Measurements from ENCODE around the gene MSANTD2. TPM values are rescaled to one million over a fixed set of nuclear protein-coding genes. Genes with fewer than 3 reads are reported as not detected.

Gene MSANTD2
- total and polyA plus RNA-seq, 4 donors = 1.6 to 7.7 (median 2.3) TPM

DNA sequence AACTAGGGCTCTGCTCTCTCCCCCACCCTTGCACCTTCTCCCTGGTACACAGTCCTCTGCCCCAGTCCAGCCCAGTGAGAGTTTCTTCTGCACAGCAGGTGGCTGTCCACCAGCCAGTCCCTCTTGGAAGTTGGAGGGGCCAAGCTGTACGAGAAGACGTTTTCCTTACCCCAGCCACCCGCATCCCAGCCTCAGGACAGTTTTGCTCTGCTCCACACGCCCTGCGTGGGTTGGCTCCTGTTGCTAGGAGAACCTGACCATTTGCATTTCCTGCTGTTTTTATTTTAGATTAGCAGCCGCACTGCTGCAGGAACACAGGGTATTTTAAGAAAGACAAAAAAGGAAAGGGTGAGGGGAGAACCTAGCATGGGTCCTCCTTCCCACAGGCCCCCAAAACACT lies 78.0 kb downstream of the MSANTD2 start:
- DNase-seq (ENCODE audit: low spot score) = no peak
- Histone ChIP-seq H3K9me3 (ENCODE audit: control insufficient read depth in 4 of 4, low read length in 3 of 4) (no peaks in the 10 kb centered on the region), H3K4me1 (ENCODE audit: control insufficient read depth in 4 of 4, insufficient read depth in 4 of 4, low read length in 3 of 4) (peaks cover 3 to 19% (median 11%) of the 10 kb centered on the region in 4 donors), H3K9ac (ENCODE audit: low read depth in 1 of 2, low read length in 2 of 2) (no peak overlapping the region), H3K27ac (ENCODE audit: low read depth in 1 of 2, low read length in 2 of 2) (no peak overlapping the region), H3K4me3 (ENCODE audit: low read depth in 1 of 3, low read length in 3 of 3) (no peak overlapping the region), H3K36me3 (ENCODE audit: control insufficient read depth in 4 of 4, insufficient read depth in 3 of 4, low read depth in 1 of 4, low read length in 3 of 4) (no peaks in the 10 kb centered on the region), H3K27me3 (ENCODE audit: control insufficient read depth in 4 of 4, insufficient read depth in 4 of 4, low read length in 3 of 4) (peaks cover 0 to 19% (median 3%) of the 10 kb centered on the region in 4 donors)
- TF ChIP-seq GABPA (IDR thresholded peaks at IDR 0.05 in 1 of 2, conservative IDR thresholded peaks at IDR 0.05 in 1 of 2) (no peak), EGR1 (IDR thresholded peaks at IDR 0.05; ENCODE audit: low read depth in 2 of 2) (no peak), HNF4A (conservative IDR thresholded peaks at IDR 0.05) (no peak)
- TF ChIP-seq, protein P1, sequence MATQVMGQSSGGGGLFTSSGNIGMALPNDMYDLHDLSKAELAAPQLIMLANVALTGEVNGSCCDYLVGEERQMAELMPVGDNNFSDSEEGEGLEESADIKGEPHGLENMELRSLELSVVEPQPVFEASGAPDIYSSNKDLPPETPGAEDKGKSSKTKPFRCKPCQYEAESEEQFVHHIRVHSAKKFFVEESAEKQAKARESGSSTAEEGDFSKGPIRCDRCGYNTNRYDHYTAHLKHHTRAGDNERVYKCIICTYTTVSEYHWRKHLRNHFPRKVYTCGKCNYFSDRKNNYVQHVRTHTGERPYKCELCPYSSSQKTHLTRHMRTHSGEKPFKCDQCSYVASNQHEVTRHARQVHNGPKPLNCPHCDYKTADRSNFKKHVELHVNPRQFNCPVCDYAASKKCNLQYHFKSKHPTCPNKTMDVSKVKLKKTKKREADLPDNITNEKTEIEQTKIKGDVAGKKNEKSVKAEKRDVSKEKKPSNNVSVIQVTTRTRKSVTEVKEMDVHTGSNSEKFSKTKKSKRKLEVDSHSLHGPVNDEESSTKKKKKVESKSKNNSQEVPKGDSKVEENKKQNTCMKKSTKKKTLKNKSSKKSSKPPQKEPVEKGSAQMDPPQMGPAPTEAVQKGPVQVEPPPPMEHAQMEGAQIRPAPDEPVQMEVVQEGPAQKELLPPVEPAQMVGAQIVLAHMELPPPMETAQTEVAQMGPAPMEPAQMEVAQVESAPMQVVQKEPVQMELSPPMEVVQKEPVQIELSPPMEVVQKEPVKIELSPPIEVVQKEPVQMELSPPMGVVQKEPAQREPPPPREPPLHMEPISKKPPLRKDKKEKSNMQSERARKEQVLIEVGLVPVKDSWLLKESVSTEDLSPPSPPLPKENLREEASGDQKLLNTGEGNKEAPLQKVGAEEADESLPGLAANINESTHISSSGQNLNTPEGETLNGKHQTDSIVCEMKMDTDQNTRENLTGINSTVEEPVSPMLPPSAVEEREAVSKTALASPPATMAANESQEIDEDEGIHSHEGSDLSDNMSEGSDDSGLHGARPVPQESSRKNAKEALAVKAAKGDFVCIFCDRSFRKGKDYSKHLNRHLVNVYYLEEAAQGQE (IDR thresholded peaks at IDR 0.05) = no peak
- TF ChIP-seq, protein P2, sequence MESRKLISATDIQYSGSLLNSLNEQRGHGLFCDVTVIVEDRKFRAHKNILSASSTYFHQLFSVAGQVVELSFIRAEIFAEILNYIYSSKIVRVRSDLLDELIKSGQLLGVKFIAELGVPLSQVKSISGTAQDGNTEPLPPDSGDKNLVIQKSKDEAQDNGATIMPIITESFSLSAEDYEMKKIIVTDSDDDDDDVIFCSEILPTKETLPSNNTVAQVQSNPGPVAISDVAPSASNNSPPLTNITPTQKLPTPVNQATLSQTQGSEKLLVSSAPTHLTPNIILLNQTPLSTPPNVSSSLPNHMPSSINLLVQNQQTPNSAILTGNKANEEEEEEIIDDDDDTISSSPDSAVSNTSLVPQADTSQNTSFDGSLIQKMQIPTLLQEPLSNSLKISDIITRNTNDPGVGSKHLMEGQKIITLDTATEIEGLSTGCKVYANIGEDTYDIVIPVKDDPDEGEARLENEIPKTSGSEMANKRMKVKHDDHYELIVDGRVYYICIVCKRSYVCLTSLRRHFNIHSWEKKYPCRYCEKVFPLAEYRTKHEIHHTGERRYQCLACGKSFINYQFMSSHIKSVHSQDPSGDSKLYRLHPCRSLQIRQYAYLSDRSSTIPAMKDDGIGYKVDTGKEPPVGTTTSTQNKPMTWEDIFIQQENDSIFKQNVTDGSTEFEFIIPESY (IDR thresholded peaks at IDR 0.05) = no peak
- TF ChIP-seq, protein P3, sequence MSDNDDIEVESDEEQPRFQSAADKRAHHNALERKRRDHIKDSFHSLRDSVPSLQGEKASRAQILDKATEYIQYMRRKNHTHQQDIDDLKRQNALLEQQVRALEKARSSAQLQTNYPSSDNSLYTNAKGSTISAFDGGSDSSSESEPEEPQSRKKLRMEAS (IDR thresholded peaks at IDR 0.05) = no peak
- whole genome bisulfite sequencing = 40% methylated on average over 6 of the region's 6 CpGs

DNA sequence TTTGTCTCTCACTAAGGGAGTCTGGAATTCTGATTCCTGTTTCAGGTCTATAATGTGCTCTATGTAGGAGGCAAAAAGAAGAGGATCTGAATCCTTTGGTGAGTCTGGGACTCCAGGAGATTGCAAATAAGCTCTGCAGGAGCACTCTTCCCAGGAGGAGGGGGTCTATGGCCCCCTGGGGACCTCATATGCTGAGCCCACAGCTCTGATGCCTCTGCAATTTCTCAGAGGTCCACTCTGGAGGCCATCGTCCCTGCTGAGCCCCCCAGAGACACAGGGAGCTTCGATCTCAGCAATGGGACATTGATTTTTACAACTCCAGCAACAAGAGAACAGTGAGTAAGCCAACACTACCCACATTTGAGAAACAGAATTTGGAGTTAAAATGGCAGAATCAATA lies 80.7 kb downstream of the MSANTD2 start:
- no peak for DNase-seq (ENCODE audit: low spot score)
- no peaks in the 10 kb centered on the region for H3K9me3 ChIP-seq (ENCODE audit: control insufficient read depth in 4 of 4, low read length in 3 of 4)
- H3K4me1 ChIP-seq (ENCODE audit: control insufficient read depth in 4 of 4, insufficient read depth in 4 of 4, low read length in 3 of 4) = peaks cover 0 to 11% (median 8%) of the 10 kb centered on the region in 4 donors
- no peak overlapping the region for H3K9ac ChIP-seq (ENCODE audit: low read depth in 1 of 2, low read length in 2 of 2)
- no peaks in the 10 kb centered on the region for H3K36me3 ChIP-seq (ENCODE audit: control insufficient read depth in 4 of 4, insufficient read depth in 3 of 4, low read depth in 1 of 4, low read length in 3 of 4)
- H3K27ac ChIP-seq (ENCODE audit: low read depth in 1 of 2, low read length in 2 of 2) = no peak overlapping the region
- WGBS = 41% methylated on average over 2 of the region's 2 CpGs
- no peak overlapping the region for H3K4me3 ChIP-seq (ENCODE audit: low read depth in 1 of 3, low read length in 3 of 3)
- peaks cover 0 to 16% (median 3%) of the 10 kb centered on the region in 4 donors for H3K27me3 ChIP-seq (ENCODE audit: control insufficient read depth in 4 of 4, insufficient read depth in 4 of 4, low read length in 3 of 4)
- TF ChIP-seq GABPA (IDR thresholded peaks at IDR 0.05 in 1 of 2, conservative IDR thresholded peaks at IDR 0.05 in 1 of 2) = no peak
- TF ChIP-seq, protein P4, sequence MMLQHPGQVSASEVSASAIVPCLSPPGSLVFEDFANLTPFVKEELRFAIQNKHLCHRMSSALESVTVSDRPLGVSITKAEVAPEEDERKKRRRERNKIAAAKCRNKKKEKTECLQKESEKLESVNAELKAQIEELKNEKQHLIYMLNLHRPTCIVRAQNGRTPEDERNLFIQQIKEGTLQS (IDR thresholded peaks at IDR 0.05) = no peak
- TF ChIP-seq FOXA1 (IDR thresholded peaks at IDR 0.05) = no peak
- no peak for TF ChIP-seq TAF1 (conservative IDR thresholded peaks at IDR 0.05)
- no peak for TF ChIP-seq JUND (IDR thresholded peaks at IDR 0.05)
- TF ChIP-seq, protein P5, sequence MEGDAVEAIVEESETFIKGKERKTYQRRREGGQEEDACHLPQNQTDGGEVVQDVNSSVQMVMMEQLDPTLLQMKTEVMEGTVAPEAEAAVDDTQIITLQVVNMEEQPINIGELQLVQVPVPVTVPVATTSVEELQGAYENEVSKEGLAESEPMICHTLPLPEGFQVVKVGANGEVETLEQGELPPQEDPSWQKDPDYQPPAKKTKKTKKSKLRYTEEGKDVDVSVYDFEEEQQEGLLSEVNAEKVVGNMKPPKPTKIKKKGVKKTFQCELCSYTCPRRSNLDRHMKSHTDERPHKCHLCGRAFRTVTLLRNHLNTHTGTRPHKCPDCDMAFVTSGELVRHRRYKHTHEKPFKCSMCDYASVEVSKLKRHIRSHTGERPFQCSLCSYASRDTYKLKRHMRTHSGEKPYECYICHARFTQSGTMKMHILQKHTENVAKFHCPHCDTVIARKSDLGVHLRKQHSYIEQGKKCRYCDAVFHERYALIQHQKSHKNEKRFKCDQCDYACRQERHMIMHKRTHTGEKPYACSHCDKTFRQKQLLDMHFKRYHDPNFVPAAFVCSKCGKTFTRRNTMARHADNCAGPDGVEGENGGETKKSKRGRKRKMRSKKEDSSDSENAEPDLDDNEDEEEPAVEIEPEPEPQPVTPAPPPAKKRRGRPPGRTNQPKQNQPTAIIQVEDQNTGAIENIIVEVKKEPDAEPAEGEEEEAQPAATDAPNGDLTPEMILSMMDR (IDR thresholded peaks at IDR 0.05; ENCODE audit: low read depth, low read length, missing input control) = no peak
- no peak for TF ChIP-seq SP1 (IDR thresholded peaks at IDR 0.05)
- TF ChIP-seq RAD21 (IDR thresholded peaks at IDR 0.05) = no peak
- TF ChIP-seq, protein P2 (IDR thresholded peaks at IDR 0.05) = no peak

Measured in liver (tissue), 9 donors.